GM23338 (cell line): Measurements from ENCODE around the gene CCDC187. TPM values are rescaled to one million over a fixed set of nuclear protein-coding genes. Genes with fewer than 3 reads are reported as not detected.

Experiments
- ATAC-seq: fragments of 200-7000 bp; cut with Tn5 transposase; 3 replicates; pipeline ENCODE4 v1.9.1; 2020
- DNase-seq: peaks from one replicate; pipeline ENCODE4 v3.0.0-alpha.2; 2015; ENCODE audit warnings: low spot score
- H2AFZ ChIP-seq: fragments of 200-600 bp; sonication (generic); 2 replicates; pipeline ENCODE4 v1.8.0; 2016; ENCODE audit warnings: antibody characterized with exemption, mild to moderate bottlenecking, moderate library complexity
- H3F3A ChIP-seq: fragments of 200-600 bp; sonication (generic); replicated peaks from 2 replicates; pipeline ENCODE4 v1.8.0; 2017; ENCODE audit warnings: antibody characterized with exemption, mixed run types, low read depth
- H3K27ac ChIP-seq: fragments of 200-600 bp; sonication (generic); 2 replicates; pipeline ENCODE4 v1.6.1; 2016; ENCODE audit warnings: low read depth
- H3K27me3 ChIP-seq: fragments of 200-600 bp; sonication (generic); 2 replicates; pipeline ENCODE4 v1.8.0; 2016; ENCODE audit warnings: mild to moderate bottlenecking, mixed run types, moderate library complexity; ENCODE audit not compliant: insufficient read depth
- H3K36me3 ChIP-seq: fragments of 200-600 bp; sonication (generic); 2 replicates; pipeline ENCODE4 v1.8.0; 2016; ENCODE audit warnings: mild to moderate bottlenecking; ENCODE audit not compliant: insufficient read depth
- H3K4me1 ChIP-seq: fragments of 200-600 bp; sonication (generic); 2 replicates; pipeline ENCODE4 v1.8.0; 2016; ENCODE audit warnings: mild to moderate bottlenecking, moderate library complexity; ENCODE audit not compliant: insufficient read depth
- H3K4me2 ChIP-seq: fragments of 200-600 bp; sonication (generic); 2 replicates; pipeline ENCODE4 v1.7.1; 2017; ENCODE audit warnings: mixed run types
- H3K4me3 ChIP-seq: fragments of 200-600 bp; sonication (generic); 2 replicates; pipeline ENCODE4 v1.6.1; 2016; ENCODE audit warnings: mixed run types
- H3K79me2 ChIP-seq: fragments of 200-600 bp; sonication (generic); replicated peaks from 2 replicates; pipeline ENCODE4 v1.8.0; 2017; ENCODE audit warnings: mild to moderate bottlenecking; ENCODE audit not compliant: insufficient read depth
- H3K9me2 ChIP-seq: fragments of 200-600 bp; sonication (generic); 2 replicates; pipeline ENCODE4 v1.8.0; 2017; ENCODE audit not compliant: insufficient read depth
- H4K20me1 ChIP-seq: fragments of 200-600 bp; sonication (generic); replicated peaks from 2 replicates; pipeline ENCODE4 v1.8.0; 2017; ENCODE audit warnings: mild to moderate bottlenecking; ENCODE audit not compliant: insufficient read depth
- H3K27ac Mint-ChIP-seq: 2 replicates; pipeline ENCODE4 v1.8.0; 2020; ENCODE audit warnings: inconsistent platforms, mild to moderate bottlenecking, moderate library complexity, mixed read lengths
- H3K27me3 Mint-ChIP-seq: 3 replicates; pipeline ENCODE4 v1.8.0; 2022; ENCODE audit warnings: low read depth, mild to moderate bottlenecking, moderate library complexity, mixed read lengths, inconsistent platforms; ENCODE audit not compliant: insufficient read depth, poor library complexity
- H3K36me3 Mint-ChIP-seq: 3 replicates; pipeline ENCODE4 v1.8.0; 2021; ENCODE audit warnings: low read depth, mild to moderate bottlenecking, inconsistent platforms, moderate library complexity, mixed read lengths
- H3K4me1 Mint-ChIP-seq: 3 replicates; pipeline ENCODE4 v1.8.0; 2020; ENCODE audit warnings: mild to moderate bottlenecking, inconsistent platforms, mixed read lengths
- H3K4me3 Mint-ChIP-seq: 3 replicates; pipeline ENCODE4 v1.8.0; 2021; ENCODE audit warnings: moderate library complexity, mild to moderate bottlenecking, inconsistent platforms, mixed read lengths
- H3K9me3 Mint-ChIP-seq: 3 replicates; pipeline ENCODE4 v1.8.0; 2020; ENCODE audit warnings: moderate library complexity, mild to moderate bottlenecking, inconsistent platforms, mixed read lengths
- CREB1 ChIP-seq: fragments of 250-450 bp; sonication (Bioruptor Pico); IDR thresholded peaks from 2 replicates; pipeline ENCODE4 v1.5.0; 2020; ENCODE audit warnings: low read depth, mild to moderate bottlenecking, moderate library complexity
- EZH2phosphoT487 ChIP-seq: fragments of 200-600 bp; sonication (generic); IDR thresholded peaks from one replicate; pipeline ENCODE4 v1.8.1; 2018; ENCODE audit warnings: antibody characterized with exemption; ENCODE audit not compliant: unreplicated experiment
- NANOG ChIP-seq: IDR thresholded peaks from 2 replicates; pipeline ENCODE4 v1.6.1; 2016; ENCODE audit warnings: antibody characterized with exemption, borderline replicate concordance
- POLR2AphosphoS5 ChIP-seq: IDR thresholded peaks from 2 replicates; pipeline ENCODE4 v1.6.1; 2016; ENCODE audit warnings: antibody characterized with exemption, low read depth
- STAT1 ChIP-seq: IDR thresholded peaks from one replicate; pipeline ENCODE4 v1.6.1; 2016; ENCODE audit warnings: antibody characterized with exemption; ENCODE audit not compliant: unreplicated experiment
- ZNF331 ChIP-seq: fragments of 250-450 bp; sonication (Bioruptor Pico); IDR thresholded peaks from 2 replicates; pipeline ENCODE4 v1.5.0; 2020; ENCODE audit warnings: low read depth, mild to moderate bottlenecking, moderate library complexity
- polyA plus RNA-seq: library from polyadenylated mRNA; unstranded; fragments of >200 nt; fragmentation: Nextera tagmentation; extraction: Ambion mirVana; gene quantifications from 2 replicates; pipeline ENCODE4 v1.2.1, GENCODE V29; 2016
- total RNA-seq: library from RNA; depleted of rRNA; stranded (reverse); fragments of >200 nt; shearing (Covaris generic); gene quantifications from 2 replicates; pipeline ENCODE4 v1.2.3, GENCODE V29; 2014
- TF ChIP-seq, protein P1 (sequence below): IDR thresholded peaks from one replicate; pipeline ENCODE4 v1.6.1; 2018; ENCODE audit warnings: antibody characterized with exemption; ENCODE audit not compliant: unreplicated experiment
- TF ChIP-seq, protein P2 (sequence below): IDR thresholded peaks from 2 replicates; pipeline ENCODE4 v1.6.1; 2016; ENCODE audit warnings: antibody characterized with exemption
- TF ChIP-seq, protein P3 (sequence below): fragments of 250-450 bp; sonication (Bioruptor Pico); IDR thresholded peaks from 2 replicates; pipeline ENCODE4 v1.5.0; 2020; ENCODE audit warnings: mild to moderate bottlenecking, moderate library complexity
- TF ChIP-seq, protein P4 (sequence below), 2 experiments: fragments of 200-600 bp in 1 of 2; sonication (generic) in 1 of 2; conservative IDR thresholded peaks; 2 replicates each; pipeline versions ENCODE4 v1.5.1 to v1.6.1; 2016 to 2017; ENCODE audit warnings: antibody characterized with exemption in 2 of 2, low read depth in 2 of 2, mild to moderate bottlenecking in 2 of 2, moderate library complexity in 1 of 2

Gene CCDC187
- total and polyA plus RNA-seq, 2 experiments from 2014 or later, result 0.14 TPM; not detected in 1

DNA sequence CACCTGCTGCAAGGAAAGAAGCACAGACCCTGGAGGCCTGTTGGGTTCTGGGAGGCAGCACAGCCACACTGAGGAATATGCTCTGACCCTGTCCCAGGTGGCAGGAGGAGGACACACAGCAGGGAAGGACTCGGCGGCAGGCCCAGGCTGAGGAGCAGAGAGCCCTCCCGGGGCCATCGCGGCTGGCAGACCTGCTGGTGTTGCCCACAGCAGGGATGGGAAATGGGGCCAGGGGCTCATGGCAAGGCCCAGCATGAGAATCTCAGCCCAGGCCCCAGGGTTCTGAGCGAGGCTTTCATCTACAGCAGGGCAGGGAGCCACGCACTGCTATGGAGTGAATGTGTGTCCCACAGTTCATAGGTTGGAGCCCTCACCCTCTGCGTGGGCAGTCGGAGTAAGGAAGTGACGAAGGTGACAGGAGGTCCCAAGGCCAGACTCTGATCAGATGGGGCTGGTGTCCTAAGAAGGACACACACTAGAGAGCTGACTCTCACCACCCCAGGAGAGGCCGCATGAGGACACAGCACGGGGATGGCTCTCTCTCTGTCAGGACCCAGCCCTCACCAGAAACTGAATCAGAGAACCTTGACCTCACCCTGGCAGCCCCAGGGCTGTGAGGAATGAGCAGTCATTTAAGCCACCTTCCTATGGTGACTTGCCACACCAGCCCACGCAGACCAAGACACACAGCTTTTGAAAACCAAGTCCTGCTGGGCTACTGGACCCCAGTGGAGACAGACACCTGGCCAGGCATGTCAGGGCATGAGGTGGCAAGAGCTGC is 13.2 kb upstream of the CCDC187 start:
- Histone ChIP-seq H3K4me2 (no peak overlapping the region), H3K4me1 (no peaks in the 10 kb centered on the region), H3K79me2 (no peaks in the 10 kb centered on the region), H3K4me3 (no peak overlapping the region), H3K27ac (no peak overlapping the region), H3K27me3 (no peaks in the 10 kb centered on the region), H3F3A (no peaks in the 10 kb centered on the region), H4K20me1 (no peaks in the 10 kb centered on the region), H3K36me3 (no peaks in the 10 kb centered on the region), H2AFZ (no peak overlapping the region), H3K9me2 (no peaks in the 10 kb centered on the region)
- H3K27ac Mint-ChIP-seq, result no peak overlapping the region
- H3K36me3 Mint-ChIP-seq, result no peaks in the 10 kb centered on the region; the same call in 2 of the 3 replicates
- H3K9me3 Mint-ChIP-seq, result peaks cover 17% of the 10 kb centered on the region
- H3K4me3 Mint-ChIP-seq, result no peak overlapping the region
- no peak for TF ChIP-seq POLR2AphosphoS5
- TF ChIP-seq, protein P1, sequence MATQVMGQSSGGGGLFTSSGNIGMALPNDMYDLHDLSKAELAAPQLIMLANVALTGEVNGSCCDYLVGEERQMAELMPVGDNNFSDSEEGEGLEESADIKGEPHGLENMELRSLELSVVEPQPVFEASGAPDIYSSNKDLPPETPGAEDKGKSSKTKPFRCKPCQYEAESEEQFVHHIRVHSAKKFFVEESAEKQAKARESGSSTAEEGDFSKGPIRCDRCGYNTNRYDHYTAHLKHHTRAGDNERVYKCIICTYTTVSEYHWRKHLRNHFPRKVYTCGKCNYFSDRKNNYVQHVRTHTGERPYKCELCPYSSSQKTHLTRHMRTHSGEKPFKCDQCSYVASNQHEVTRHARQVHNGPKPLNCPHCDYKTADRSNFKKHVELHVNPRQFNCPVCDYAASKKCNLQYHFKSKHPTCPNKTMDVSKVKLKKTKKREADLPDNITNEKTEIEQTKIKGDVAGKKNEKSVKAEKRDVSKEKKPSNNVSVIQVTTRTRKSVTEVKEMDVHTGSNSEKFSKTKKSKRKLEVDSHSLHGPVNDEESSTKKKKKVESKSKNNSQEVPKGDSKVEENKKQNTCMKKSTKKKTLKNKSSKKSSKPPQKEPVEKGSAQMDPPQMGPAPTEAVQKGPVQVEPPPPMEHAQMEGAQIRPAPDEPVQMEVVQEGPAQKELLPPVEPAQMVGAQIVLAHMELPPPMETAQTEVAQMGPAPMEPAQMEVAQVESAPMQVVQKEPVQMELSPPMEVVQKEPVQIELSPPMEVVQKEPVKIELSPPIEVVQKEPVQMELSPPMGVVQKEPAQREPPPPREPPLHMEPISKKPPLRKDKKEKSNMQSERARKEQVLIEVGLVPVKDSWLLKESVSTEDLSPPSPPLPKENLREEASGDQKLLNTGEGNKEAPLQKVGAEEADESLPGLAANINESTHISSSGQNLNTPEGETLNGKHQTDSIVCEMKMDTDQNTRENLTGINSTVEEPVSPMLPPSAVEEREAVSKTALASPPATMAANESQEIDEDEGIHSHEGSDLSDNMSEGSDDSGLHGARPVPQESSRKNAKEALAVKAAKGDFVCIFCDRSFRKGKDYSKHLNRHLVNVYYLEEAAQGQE, result no peak
- TF ChIP-seq, protein P2, sequence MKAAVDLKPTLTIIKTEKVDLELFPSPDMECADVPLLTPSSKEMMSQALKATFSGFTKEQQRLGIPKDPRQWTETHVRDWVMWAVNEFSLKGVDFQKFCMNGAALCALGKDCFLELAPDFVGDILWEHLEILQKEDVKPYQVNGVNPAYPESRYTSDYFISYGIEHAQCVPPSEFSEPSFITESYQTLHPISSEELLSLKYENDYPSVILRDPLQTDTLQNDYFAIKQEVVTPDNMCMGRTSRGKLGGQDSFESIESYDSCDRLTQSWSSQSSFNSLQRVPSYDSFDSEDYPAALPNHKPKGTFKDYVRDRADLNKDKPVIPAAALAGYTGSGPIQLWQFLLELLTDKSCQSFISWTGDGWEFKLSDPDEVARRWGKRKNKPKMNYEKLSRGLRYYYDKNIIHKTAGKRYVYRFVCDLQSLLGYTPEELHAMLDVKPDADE, result no peak
- TF ChIP-seq, protein P3, sequence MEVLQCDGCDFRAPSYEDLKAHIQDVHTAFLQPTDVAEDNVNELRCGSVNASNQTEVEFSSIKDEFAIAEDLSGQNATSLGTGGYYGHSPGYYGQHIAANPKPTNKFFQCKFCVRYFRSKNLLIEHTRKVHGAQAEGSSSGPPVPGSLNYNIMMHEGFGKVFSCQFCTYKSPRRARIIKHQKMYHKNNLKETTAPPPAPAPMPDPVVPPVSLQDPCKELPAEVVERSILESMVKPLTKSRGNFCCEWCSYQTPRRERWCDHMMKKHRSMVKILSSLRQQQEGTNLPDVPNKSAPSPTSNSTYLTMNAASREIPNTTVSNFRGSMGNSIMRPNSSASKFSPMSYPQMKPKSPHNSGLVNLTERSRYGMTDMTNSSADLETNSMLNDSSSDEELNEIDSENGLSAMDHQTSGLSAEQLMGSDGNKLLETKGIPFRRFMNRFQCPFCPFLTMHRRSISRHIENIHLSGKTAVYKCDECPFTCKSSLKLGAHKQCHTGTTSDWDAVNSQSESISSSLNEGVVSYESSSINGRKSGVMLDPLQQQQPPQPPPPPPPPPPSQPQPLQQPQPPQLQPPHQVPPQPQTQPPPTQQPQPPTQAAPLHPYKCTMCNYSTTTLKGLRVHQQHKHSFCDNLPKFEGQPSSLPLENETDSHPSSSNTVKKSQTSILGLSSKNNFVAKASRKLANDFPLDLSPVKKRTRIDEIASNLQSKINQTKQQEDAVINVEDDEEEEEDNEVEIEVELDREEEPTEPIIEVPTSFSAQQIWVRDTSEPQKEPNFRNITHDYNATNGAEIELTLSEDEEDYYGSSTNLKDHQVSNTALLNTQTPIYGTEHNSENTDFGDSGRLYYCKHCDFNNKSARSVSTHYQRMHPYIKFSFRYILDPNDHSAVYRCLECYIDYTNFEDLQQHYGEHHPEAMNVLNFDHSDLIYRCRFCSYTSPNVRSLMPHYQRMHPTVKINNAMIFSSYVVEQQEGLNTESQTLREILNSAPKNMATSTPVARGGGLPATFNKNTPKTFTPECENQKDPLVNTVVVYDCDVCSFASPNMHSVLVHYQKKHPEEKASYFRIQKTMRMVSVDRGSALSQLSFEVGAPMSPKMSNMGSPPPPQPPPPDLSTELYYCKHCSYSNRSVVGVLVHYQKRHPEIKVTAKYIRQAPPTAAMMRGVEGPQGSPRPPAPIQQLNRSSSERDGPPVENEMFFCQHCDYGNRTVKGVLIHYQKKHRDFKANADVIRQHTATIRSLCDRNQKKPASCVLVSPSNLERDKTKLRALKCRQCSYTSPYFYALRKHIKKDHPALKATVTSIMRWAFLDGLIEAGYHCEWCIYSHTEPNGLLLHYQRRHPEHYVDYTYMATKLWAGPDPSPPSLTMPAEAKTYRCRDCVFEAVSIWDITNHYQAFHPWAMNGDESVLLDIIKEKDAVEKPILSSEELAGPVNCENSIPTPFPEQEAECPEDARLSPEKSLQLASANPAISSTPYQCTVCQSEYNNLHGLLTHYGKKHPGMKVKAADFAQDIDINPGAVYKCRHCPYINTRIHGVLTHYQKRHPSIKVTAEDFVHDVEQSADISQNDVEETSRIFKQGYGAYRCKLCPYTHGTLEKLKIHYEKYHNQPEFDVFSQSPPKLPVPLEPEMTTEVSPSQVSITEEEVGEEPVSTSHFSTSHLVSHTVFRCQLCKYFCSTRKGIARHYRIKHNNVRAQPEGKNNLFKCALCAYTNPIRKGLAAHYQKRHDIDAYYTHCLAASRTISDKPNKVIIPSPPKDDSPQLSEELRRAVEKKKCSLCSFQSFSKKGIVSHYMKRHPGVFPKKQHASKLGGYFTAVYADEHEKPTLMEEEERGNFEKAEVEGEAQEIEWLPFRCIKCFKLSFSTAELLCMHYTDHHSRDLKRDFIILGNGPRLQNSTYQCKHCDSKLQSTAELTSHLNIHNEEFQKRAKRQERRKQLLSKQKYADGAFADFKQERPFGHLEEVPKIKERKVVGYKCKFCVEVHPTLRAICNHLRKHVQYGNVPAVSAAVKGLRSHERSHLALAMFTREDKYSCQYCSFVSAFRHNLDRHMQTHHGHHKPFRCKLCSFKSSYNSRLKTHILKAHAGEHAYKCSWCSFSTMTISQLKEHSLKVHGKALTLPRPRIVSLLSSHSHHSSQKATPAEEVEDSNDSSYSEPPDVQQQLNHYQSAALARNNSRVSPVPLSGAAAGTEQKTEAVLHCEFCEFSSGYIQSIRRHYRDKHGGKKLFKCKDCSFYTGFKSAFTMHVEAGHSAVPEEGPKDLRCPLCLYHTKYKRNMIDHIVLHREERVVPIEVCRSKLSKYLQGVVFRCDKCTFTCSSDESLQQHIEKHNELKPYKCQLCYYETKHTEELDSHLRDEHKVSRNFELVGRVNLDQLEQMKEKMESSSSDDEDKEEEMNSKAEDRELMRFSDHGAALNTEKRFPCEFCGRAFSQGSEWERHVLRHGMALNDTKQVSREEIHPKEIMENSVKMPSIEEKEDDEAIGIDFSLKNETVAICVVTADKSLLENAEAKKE (CRISPR knock-in tag), result no peak
- TF ChIP-seq, protein P4, sequence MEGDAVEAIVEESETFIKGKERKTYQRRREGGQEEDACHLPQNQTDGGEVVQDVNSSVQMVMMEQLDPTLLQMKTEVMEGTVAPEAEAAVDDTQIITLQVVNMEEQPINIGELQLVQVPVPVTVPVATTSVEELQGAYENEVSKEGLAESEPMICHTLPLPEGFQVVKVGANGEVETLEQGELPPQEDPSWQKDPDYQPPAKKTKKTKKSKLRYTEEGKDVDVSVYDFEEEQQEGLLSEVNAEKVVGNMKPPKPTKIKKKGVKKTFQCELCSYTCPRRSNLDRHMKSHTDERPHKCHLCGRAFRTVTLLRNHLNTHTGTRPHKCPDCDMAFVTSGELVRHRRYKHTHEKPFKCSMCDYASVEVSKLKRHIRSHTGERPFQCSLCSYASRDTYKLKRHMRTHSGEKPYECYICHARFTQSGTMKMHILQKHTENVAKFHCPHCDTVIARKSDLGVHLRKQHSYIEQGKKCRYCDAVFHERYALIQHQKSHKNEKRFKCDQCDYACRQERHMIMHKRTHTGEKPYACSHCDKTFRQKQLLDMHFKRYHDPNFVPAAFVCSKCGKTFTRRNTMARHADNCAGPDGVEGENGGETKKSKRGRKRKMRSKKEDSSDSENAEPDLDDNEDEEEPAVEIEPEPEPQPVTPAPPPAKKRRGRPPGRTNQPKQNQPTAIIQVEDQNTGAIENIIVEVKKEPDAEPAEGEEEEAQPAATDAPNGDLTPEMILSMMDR (conservative IDR thresholded peaks at IDR 0.05; ENCODE audit: low read depth in 2 of 2), result no peak
- TF ChIP-seq EZH2phosphoT487, result no peak
- no peak for TF ChIP-seq NANOG
- TF ChIP-seq CREB1 (CRISPR knock-in tag), result no peak
- TF ChIP-seq ZNF331 (CRISPR knock-in tag), result no peak
- no peak for TF ChIP-seq STAT1
- no peak for ATAC-seq
- DNase-seq, result no peak
- no peaks in the 10 kb centered on the region for H3K4me1 Mint-ChIP-seq
- H3K27me3 Mint-ChIP-seq, result peaks cover 9% of the 10 kb centered on the region
